Mucosa of stomach (tissue), 1 donor: ENCODE results near the gene ZBTB20.

Source experiments
- H3K27me3 ChIP-seq: one replicate; pipeline ENCODE4 v1.7.0; 2013; ENCODE audit warnings: mild to moderate bottlenecking, low read length; ENCODE audit not compliant: control insufficient read depth, insufficient read depth
- H3K36me3 ChIP-seq: one replicate; pipeline ENCODE4 v1.7.0; 2013; ENCODE audit warnings: low read length; ENCODE audit not compliant: control insufficient read depth, insufficient read depth
- H3K4me1 ChIP-seq: one replicate; pipeline ENCODE4 v1.7.0; 2013; ENCODE audit warnings: mild to moderate bottlenecking, low read length; ENCODE audit not compliant: control insufficient read depth, insufficient read depth
- H3K4me3 ChIP-seq: one replicate; pipeline ENCODE4 v1.7.0; 2013; ENCODE audit warnings: low read length
- H3K9ac ChIP-seq: one replicate; pipeline ENCODE4 v1.7.0; 2013; ENCODE audit warnings: mild to moderate bottlenecking, low read length, moderate library complexity
- H3K9me3 ChIP-seq: one replicate; pipeline ENCODE4 v1.7.0; 2013; ENCODE audit warnings: mild to moderate bottlenecking, low read length, moderate library complexity; ENCODE audit not compliant: control insufficient read depth
- donor health status: Pancreatic carcinoma.

Gene ZBTB20

DNA sequence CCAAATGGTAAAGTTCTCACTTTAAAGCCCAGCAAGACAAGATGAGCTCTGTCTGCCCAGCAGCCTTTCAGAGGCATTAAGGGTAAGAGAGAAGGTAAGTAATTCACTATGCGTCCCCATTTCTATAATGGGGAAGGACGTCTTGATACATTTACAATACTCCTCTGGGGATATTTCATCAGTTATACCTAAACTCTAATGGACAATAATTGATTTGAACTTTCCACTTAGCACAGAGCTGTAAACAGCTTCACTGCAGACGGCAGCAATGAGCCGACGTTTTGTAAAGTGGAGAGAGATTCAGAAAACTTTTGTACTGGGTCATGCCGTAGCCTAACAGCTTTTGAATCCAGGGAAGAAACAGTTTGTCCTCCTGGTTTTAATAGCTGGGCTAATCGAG lies 725.9 kb downstream of the ZBTB20 start:
- no peak overlapping the region for H3K4me3 ChIP-seq
- H3K9me3 ChIP-seq, result no peaks in the 10 kb centered on the region
- H3K9ac ChIP-seq, result no peak overlapping the region
- H3K4me1 ChIP-seq, result peaks cover 11% of the 10 kb centered on the region
- H3K36me3 ChIP-seq, result no peaks in the 10 kb centered on the region
- H3K27me3 ChIP-seq, result no peaks in the 10 kb centered on the region

- Histone ChIP-seq H3K4me1 (peaks cover 11% of the 10 kb centered on the region), H3K9ac (no peak overlapping the region), H3K36me3 (no peaks in the 10 kb centered on the region), H3K4me3 (no peak overlapping the region), H3K27me3 (no peaks in the 10 kb centered on the region), H3K9me3 (no peaks in the 10 kb centered on the region)
These were observed 727.0 kb downstream of the ZBTB20 start for GRCh38 chr3:114420072-114420471.

DNA sequence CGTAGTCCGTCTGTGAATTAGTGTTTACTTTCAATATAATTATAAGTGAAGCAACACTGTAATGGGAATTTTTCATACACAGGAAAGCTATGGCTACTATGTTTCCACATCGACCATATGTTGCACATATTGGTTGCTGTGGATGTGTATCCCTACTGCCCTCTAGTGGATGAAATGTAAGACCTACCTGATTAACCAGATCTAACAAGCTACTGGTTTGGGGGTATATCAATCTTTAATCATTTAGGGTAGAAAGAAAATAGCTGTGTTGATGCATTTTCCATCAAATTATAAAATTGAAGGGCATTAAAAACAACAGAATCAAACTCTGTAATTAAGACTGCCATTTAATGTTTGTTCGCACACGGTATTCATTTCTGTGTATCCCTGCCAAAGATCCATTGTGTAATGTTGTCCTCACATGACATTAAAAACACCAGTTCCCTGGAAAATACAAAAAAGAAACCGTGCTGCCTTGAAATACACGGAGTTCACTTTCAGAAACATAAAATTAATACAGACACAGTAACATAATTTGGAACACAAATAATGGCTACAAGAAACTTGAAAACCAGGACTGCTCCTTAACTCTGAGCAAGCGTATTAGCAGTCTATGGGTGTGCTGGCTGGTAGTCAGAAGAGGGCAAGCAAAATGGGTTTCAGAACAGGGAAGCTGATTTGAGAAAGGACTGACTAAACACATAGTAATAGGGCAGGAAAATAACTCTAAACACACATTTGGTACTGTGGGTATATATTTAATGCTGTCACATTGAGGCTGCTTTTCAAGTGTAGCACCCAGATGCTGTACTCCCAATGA lies 728.2 kb downstream of the ZBTB20 start:
- Histone ChIP-seq H3K27me3 (no peaks in the 10 kb centered on the region), H3K9me3 (no peaks in the 10 kb centered on the region), H3K4me3 (no peak overlapping the region), H3K36me3 (no peaks in the 10 kb centered on the region), H3K9ac (no peak overlapping the region), H3K4me1 (peaks cover 6% of the 10 kb centered on the region)

DNA sequence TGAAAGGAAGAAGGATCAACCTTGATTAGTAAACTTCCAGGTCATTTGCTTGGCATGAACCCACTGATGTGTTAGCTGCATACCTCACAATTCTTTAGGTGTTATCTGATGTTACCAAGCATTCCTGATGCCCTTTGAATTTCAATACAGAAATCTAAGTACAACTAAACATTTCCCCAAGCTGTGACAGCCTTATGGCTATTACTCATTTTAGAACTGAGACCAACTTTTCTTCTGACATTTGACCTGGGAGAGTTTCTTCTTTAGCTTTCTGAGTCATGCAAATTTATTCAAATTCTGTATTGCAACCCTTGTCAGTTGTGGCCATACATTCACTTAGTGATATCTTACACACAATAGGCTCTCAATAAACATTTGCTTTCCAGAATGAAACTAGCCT lies 729.0 kb downstream of the ZBTB20 start:
- Histone ChIP-seq H3K9ac (no peak overlapping the region), H3K36me3 (no peaks in the 10 kb centered on the region), H3K4me3 (no peak overlapping the region), H3K4me1 (no peaks in the 10 kb centered on the region), H3K27me3 (no peaks in the 10 kb centered on the region), H3K9me3 (no peaks in the 10 kb centered on the region)

- Histone ChIP-seq H3K36me3 (no peaks in the 10 kb centered on the region), H3K4me3 (no peak overlapping the region), H3K4me1 (no peaks in the 10 kb centered on the region), H3K9me3 (no peaks in the 10 kb centered on the region), H3K9ac (no peak overlapping the region), H3K27me3 (no peaks in the 10 kb centered on the region)
These were observed 729.4 kb downstream of the ZBTB20 start for GRCh38 chr3:114417675-114418074.

- Histone ChIP-seq H3K4me1 (no peaks in the 10 kb centered on the region), H3K36me3 (no peaks in the 10 kb centered on the region), H3K9me3 (no peaks in the 10 kb centered on the region), H3K4me3 (no peak overlapping the region), H3K9ac (no peak overlapping the region), H3K27me3 (no peaks in the 10 kb centered on the region)
These were observed 729.8 kb downstream of the ZBTB20 start for GRCh38 chr3:114417265-114417664.

DNA sequence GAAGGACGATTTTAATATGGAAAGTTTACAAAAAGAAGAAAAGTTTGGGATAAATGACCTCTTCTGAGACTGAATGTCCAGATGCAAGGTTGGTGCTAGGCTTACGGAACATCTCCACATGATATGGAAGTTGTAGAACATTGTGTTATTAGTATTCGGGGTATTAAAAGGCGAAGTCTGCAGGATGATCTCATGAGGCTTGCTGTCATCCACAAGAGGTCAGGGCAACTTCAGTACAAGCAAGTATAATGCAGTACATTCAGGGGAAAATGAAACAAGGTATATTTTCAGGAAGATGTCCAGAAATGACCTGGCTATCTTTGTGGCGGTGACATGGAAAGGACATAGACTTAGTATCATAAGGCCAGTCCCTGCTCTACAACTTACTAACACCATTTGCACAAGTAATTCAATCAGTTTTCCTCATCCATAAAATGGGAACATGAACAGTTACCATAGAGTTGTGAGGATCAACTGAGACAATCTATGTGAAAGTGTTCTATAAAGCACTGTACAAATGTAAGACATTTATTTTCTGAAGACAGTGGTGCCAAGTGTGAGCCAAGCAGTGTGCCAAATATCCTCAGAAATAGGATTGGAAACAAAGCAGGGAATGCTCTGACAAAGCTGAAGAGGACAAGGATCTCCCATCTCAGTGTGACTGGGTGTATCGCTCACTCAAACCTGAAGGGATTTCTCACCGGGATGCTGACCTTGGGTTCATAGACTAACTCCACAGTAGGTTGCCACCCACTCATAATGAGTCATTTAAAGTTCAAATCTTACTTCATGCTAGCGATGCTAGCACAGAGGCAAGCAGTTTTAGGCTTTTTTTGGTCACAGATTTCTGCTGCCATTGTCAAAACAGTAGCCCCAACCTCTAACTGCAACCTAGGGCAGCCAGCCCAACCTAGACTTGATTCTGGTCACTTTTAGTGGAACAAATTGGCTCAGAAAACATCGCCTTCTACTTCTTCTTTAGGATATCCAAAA lies 735.0 kb downstream of the ZBTB20 start:
- H3K27me3 ChIP-seq, result no peaks in the 10 kb centered on the region
- H3K9me3 ChIP-seq, result no peaks in the 10 kb centered on the region
- H3K4me1 ChIP-seq, result no peaks in the 10 kb centered on the region
- H3K9ac ChIP-seq, result no peak overlapping the region
- no peaks in the 10 kb centered on the region for H3K36me3 ChIP-seq
- no peak overlapping the region for H3K4me3 ChIP-seq

- no peaks in the 10 kb centered on the region for H3K36me3 ChIP-seq
- no peaks in the 10 kb centered on the region for H3K27me3 ChIP-seq
- no peak overlapping the region for H3K4me3 ChIP-seq
- H3K9ac ChIP-seq, result no peak overlapping the region
- no peaks in the 10 kb centered on the region for H3K4me1 ChIP-seq
- H3K9me3 ChIP-seq, result no peaks in the 10 kb centered on the region
These were observed 735.9 kb downstream of the ZBTB20 start for GRCh38 chr3:114411190-114411668.

- no peaks in the 10 kb centered on the region for H3K27me3 ChIP-seq
- no peaks in the 10 kb centered on the region for H3K9me3 ChIP-seq
- no peak overlapping the region for H3K9ac ChIP-seq
- H3K4me1 ChIP-seq, result no peaks in the 10 kb centered on the region
- H3K36me3 ChIP-seq, result no peaks in the 10 kb centered on the region
- H3K4me3 ChIP-seq, result no peak overlapping the region
These were observed 738.1 kb downstream of the ZBTB20 start for GRCh38 chr3:114408736-114409670.

- Histone ChIP-seq H3K36me3 (no peaks in the 10 kb centered on the region), H3K4me3 (no peak overlapping the region), H3K9me3 (no peaks in the 10 kb centered on the region), H3K27me3 (no peaks in the 10 kb centered on the region), H3K9ac (no peak overlapping the region), H3K4me1 (no peaks in the 10 kb centered on the region)
These were observed 740.2 kb downstream of the ZBTB20 start for GRCh38 chr3:114406922-114407321.

GRCh38 chr3:114406286-114406685 lies 740.8 kb downstream of the ZBTB20 start:
- H3K4me1 ChIP-seq, result no peaks in the 10 kb centered on the region
- H3K36me3 ChIP-seq, result no peaks in the 10 kb centered on the region
- H3K4me3 ChIP-seq, result no peak overlapping the region
- H3K9me3 ChIP-seq, result no peaks in the 10 kb centered on the region
- H3K27me3 ChIP-seq, result no peaks in the 10 kb centered on the region
- no peak overlapping the region for H3K9ac ChIP-seq
